NCI-H460 (cell line): ENCODE measurements around the gene CEP78. TPM values are rescaled to one million over a fixed set of nuclear protein-coding genes. Genes with fewer than 3 reads are reported as not detected.

Experiments used
- DNase-seq: peaks from one replicate; pipeline ENCODE4 v3.0.0-alpha.2; 2016; ENCODE audit warnings: low read depth; ENCODE audit errors: extremely low read depth
- total RNA-seq: library from RNA; depleted of rRNA; stranded (reverse); fragments of >200 nt; shearing (Covaris generic); gene quantifications from 2 replicates; pipeline ENCODE4 v1.2.3, GENCODE V29; 2014

CEP78 gene
- total RNA-seq, 1 experiment from 2014 or later, result 25.9 TPM

- no peak for DNase-seq
Measured at GRCh38 chr9:78303377-78304062, 67.6 kb downstream of the CEP78 start.

GRCh38 chr9:78304357-78304756 is 68.5 kb downstream of the CEP78 start:
- no peak for DNase-seq

GRCh38 chr9:78306222-78307076 is 70.6 kb downstream of the CEP78 start:
- no peak for DNase-seq

GRCh38 chr9:78307360-78307759 is 71.5 kb downstream of the CEP78 start:
- no peak for DNase-seq

GRCh38 chr9:78309066-78309465 is 73.2 kb downstream of the CEP78 start:
- DNase-seq, result no peak

GRCh38 chr9:78311075-78311474 is 75.2 kb downstream of the CEP78 start:
- no peak for DNase-seq

GRCh38 chr9:78311886-78312524 is 76.1 kb downstream of the CEP78 start:
- no peak for DNase-seq

GRCh38 chr9:78314550-78314949 is 78.7 kb downstream of the CEP78 start:
- no peak for DNase-seq

GRCh38 chr9:78314953-78315870 is 79.3 kb downstream of the CEP78 start:
- DNase-seq, result no peak

- no peak for DNase-seq
Measured at GRCh38 chr9:78316166-78316892, 80.5 kb downstream of the CEP78 start.

GRCh38 chr9:78319197-78320029 is 83.5 kb downstream of the CEP78 start:
- DNase-seq, result no peak

GRCh38 chr9:78320030-78320693 is 84.3 kb downstream of the CEP78 start:
- DNase-seq, result no peak

- no peak for DNase-seq
Measured at GRCh38 chr9:78320875-78321496, 85.1 kb downstream of the CEP78 start.

- no peak for DNase-seq
Measured at GRCh38 chr9:78321505-78321904, 85.6 kb downstream of the CEP78 start.

GRCh38 chr9:78324068-78324650 is 88.3 kb downstream of the CEP78 start:
- no peak for DNase-seq

GRCh38 chr9:78324682-78325081 is 88.8 kb downstream of the CEP78 start:
- DNase-seq, result no peak

- no peak for DNase-seq
Measured at GRCh38 chr9:78325343-78325742, 89.5 kb downstream of the CEP78 start.
